Tibial artery (tissue), 4 donors: ENCODE results near the gene SNURF.

Experiments used
- DNase-seq, 2 donors: peaks; one replicate each; pipeline ENCODE4 v3.0.0-alpha.2; 2019
- H3K27ac ChIP-seq, 2 donors: fragments of 200-600 bp; sonication (generic) in 1 of 2; 1 replicate in 1 of 2; 2 replicates in 1 of 2; pipeline ENCODE4 v1.5.1; 2018 to 2019; ENCODE audit warnings: mild to moderate bottlenecking in 1 of 2
- H3K27me3 ChIP-seq, 2 donors: fragments of 200-600 bp; sonication (generic) in 1 of 2; one replicate each; pipeline versions ENCODE4 v1.5.1 to v1.6.0; 2016 to 2019
- H3K36me3 ChIP-seq, 3 donors: fragments of 200-600 bp; sonication (generic) in 2 of 3; one replicate each; pipeline ENCODE4 v1.5.1; 2016 to 2019; ENCODE audit warnings: mild to moderate bottlenecking in 2 of 3
- H3K4me1 ChIP-seq, 4 donors: fragments of 200-600 bp; sonication (generic) in 2 of 4; 1 replicate in 3 of 4; 2 replicates in 1 of 4; pipeline ENCODE4 v1.5.1; 2016 to 2019
- H3K4me3 ChIP-seq, 2 donors: fragments of 200-600 bp; sonication (generic) in 1 of 2; 1 replicate in 1 of 2; 2 replicates in 1 of 2; pipeline ENCODE4 v1.5.1; 2018 to 2019; ENCODE audit warnings: mild to moderate bottlenecking in 2 of 2
- H3K9me3 ChIP-seq, 3 donors: fragments of 200-600 bp; sonication (generic) in 1 of 3; one replicate each; pipeline ENCODE4 v1.5.1; 2016 to 2019
- CTCF ChIP-seq, 2 experiments: fragments of 200-600 bp in 1 of 2; fragments of 450-650 bp in 1 of 2; IDR thresholded peaks; one replicate each; pipeline ENCODE4 v1.5.1; 2017 to 2019; ENCODE audit warnings: antibody characterized with exemption in 2 of 2, mild to moderate bottlenecking in 1 of 2, moderate library complexity in 1 of 2
- intact Hi-C: fragments of 100-400 bp; cut with DNase I; formaldehyde crosslinking; loops from one replicate; pipeline ENCODE4 v1.15.0; 2023; ENCODE audit warnings: low total_unique reads

Gene SNURF

DNA sequence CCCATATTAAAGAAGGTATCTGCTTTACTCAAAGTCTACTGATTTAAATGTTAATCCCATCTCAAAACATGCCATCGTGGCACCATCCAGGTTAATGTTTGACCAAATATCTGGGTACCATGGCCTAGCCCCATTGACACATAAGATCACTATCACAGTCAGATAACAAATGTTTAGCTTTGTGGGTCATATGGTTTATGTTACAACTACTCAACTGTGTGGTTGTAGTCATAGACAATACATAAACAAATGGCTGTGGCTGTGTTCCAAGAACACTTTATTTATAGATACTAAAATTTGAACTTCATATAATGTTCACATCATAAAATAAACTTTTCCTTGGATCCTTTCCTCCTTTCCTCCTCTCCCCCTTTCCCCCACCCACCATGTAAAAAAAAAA is 9.8 kb upstream of the SNURF start:
- TF ChIP-seq CTCF (IDR thresholded peaks at IDR 0.05): no peak
- Histone ChIP-seq H3K36me3 (no peaks in the 10 kb centered on the region), H3K4me1 (peaks cover 0 to 22% (median 6%) of the 10 kb centered on the region in 4 donors), H3K9me3 (no peaks in the 10 kb centered on the region), H3K27ac (no peak overlapping the region), H3K4me3 (no peak overlapping the region), H3K27me3 (no peaks in the 10 kb centered on the region)
- intact Hi-C loops: no loop called here
- no peak for DNase-seq

DNA sequence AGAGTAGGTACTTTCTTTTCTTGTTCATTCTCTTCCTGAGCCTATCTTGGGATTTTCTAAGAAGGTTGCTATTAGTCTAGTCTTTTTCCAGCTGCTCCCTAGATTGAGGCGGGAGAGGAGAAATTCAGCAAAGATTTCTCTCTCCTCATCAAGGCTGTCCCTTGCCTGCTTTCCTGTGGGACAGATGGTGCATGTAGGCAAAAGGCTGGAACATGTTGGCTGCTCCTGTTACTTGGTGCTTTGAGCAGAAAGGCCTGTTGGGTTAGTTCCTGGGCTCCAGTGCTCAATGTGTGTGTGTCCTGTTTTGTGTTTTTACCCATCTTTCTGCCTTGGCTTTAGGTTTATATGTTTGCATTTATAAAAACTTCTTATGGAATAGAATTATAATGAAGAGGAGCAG is 9.1 kb upstream of the SNURF start:
- Histone ChIP-seq H3K27me3 (no peaks in the 10 kb centered on the region), H3K4me3 (no peak overlapping the region), H3K36me3 (no peaks in the 10 kb centered on the region), H3K9me3 (no peaks in the 10 kb centered on the region), H3K4me1 (peaks cover 0 to 22% (median 6%) of the 10 kb centered on the region in 4 donors), H3K27ac (no peak overlapping the region)
- intact Hi-C loops: no loop called here
- DNase-seq: no peak
- TF ChIP-seq CTCF (IDR thresholded peaks at IDR 0.05): no peak

DNA sequence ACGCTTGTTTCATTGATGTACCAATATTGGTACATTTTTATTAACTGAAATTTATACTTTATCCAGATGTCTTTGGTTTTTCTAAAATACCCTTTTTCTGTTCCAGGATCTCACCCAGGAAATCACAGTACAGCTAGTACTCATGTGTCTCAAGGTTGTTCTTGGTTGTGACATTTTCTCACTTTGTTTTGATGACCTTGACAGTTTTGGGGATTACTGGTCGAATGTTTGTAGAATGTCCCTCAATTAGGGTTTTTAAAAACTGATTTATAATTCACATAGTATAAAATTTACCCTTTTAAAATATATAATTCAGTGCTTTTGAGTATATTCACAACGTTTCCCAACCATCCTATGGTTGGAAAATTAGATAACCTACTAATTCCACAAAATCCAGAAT is 6.3 kb upstream of the SNURF start:
- Histone ChIP-seq H3K4me3 (no peak overlapping the region), H3K9me3 (no peaks in the 10 kb centered on the region), H3K27me3 (no peaks in the 10 kb centered on the region), H3K4me1 (peaks cover 0 to 22% (median 6%) of the 10 kb centered on the region in 4 donors), H3K27ac (no peak overlapping the region), H3K36me3 (no peaks in the 10 kb centered on the region)
- no peak for TF ChIP-seq CTCF (IDR thresholded peaks at IDR 0.05)
- intact Hi-C loops: no loop called here
- DNase-seq: no peak

- TF ChIP-seq CTCF (IDR thresholded peaks at IDR 0.05): no peak
- Histone ChIP-seq H3K4me3 (peak overlapping the region; percentile 74 to 85), H3K27ac (peak overlapping the region; percentile 88), H3K9me3 (peaks cover 0 to 3% (median 0%) of the 10 kb centered on the region in 3 donors), H3K4me1 (no peaks in the 10 kb centered on the region), H3K27me3 (no peaks in the 10 kb centered on the region), H3K36me3 (no peaks in the 10 kb centered on the region)
- DNase-seq: peak in 1 of 2 donors; percentile 68
- intact Hi-C loops: no loop called here
Observed at GRCh38 chr15:24955531-24955921, 739 bp downstream of the SNURF start.

- Histone ChIP-seq H3K4me1 (peaks cover 0 to 2% (median 0%) of the 10 kb centered on the region in 4 donors), H3K27me3 (no peaks in the 10 kb centered on the region), H3K4me3 (peak overlapping the region; percentile 74 to 85), H3K9me3 (peaks cover 0 to 3% (median 0%) of the 10 kb centered on the region in 3 donors), H3K36me3 (no peaks in the 10 kb centered on the region), H3K27ac (peak overlapping the region; percentile 88)
- DNase-seq: peak; percentile 60 to 84
- TF ChIP-seq CTCF (IDR thresholded peaks at IDR 0.05): no peak
- intact Hi-C loops: no loop called here
Observed at GRCh38 chr15:24956111-24956838, 1.5 kb downstream of the SNURF start.
